Stimulated activated CD4-positive, alpha-beta T cell treated with anti-CD3 and anti-CD28 coated beads, Interleukin-4, amount 100 ng/mL, for 1 hour (primary cell): ENCODE results near the gene SMAD7.
"Not testable (repeated sequence)": the region's sequence is repeated elsewhere in the genome, so short reads cannot be mapped to it uniquely, and the experiment has no call there.

ENCODE experiments used
- DNase-seq: peaks from one replicate; pipeline ENCODE4 v3.0.0-alpha.2; 2020

Gene SMAD7

DNA sequence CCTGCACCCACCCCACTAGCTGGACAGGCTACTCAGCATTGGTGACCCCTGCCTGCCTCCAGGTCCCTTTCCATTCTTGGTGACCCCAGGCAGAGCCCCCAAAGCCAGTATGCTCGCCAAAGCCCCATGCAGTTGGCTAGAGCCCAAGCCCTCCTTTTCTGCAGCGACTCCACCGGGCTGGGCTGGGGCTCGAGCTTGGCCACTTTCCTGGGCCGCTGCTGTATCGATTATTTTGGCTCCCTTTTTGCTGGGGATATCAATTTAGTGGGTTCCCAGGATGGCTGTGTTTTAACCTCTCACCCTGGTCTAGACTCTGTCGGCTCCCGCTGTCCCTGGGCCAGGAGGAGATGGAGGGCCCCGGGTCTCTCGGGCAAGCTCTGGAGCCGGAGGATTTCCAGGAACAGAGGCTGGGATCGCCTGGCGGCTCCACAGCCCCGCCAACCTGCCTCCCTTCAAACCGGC lies 76.0 kb downstream of the SMAD7 start:
- DNase-seq: no peak

DNA sequence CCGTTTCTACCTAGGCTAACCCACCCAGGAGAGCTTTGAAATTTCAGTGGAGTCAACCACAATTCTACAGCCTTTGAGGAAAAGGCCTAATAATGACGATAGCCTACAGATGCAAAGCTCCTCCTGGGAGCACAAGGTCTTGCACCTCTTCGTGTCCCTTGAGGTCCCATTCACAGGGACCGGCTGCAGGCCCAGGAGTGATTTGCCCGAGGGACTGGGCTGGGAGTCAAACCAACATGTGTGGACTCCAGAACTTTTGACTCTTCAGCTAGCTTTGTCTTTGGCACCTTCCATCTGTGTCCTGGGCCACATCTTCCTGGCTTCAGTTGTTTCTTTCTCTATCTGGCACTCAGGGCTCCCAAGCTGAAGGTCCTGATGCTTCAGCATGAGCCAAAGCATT lies 76.5 kb downstream of the SMAD7 start:
- DNase-seq: no peak

DNA sequence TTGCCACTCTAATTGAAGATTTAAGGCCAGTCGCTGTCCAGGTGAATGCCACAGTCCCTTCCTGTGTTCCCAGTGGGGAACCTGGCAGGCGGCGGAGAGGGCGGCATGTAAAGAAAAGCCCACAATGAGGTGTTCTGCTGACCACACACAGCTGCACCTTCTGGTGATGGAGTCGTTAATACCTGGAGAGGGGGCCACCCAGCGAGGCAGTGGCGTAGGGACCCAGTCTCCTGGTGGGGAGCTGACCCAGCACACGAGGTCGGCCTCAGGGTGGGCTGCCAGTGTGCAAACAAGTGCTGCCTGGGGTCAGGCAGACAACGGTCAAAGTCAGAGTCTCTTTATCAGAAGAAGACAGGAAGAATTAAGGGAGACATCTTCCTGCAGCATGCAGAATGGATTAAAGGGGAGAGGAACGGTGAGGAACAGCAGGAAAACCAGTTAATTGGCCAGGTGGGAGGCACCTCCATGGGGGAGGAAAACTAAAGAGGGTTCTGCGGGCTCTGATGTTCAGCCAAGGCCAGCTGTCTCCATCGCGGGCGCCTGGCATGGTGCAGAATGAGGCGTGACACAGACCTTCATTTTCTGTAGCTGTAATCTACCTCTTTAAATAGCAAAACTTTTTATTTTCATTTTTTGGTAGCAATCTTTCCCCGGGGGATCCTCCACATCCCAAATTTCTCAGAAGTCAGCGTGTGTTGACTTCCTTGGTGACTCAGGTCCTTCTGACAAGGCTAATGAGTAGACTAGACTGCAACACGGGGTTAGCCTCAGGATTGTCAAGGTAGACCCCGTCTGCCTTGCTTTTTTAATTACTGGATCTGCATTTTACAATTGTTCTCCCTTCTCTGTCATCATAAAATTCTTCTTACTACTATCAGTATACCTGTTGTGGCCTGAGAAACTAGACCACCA lies 78.3 kb downstream of the SMAD7 start:
- DNase-seq: no peak

DNA sequence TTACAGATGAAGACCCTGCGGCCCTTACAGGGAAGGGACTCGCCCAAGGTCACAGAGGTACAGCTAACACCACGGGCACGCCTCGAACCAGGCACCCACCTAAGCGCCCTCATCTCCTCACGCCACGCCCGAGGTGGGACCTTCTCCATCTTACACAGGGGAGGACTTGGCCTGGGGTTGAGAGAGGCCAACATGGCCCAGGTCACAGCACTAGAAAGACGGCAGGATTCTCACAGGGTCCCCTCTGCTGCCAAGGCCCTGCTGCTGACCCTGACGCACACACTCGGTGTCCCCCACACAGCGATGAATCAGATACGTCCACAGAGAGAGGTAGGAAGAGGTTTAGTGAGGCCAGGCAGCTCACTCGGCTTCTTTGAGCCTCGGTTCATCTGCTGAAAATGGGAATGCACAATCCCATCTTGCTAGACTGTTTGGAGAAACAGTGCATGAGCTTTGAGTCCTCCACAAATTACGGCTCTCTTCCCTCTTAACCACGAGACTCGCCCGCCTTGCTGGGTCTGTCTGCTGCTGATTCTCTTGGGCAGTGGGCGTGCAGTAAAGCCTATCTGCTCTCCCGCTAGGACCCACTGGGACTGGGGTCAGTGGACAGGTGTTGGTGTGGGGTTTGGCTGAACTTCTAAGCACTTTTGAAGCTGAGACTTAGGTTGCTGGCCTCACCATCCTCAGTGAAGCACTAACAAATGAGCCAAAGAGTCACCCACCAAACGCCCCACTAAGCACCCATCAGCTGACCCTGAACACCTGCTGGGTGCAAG lies 79.2 kb downstream of the SMAD7 start:
- no peak for DNase-seq

DNA sequence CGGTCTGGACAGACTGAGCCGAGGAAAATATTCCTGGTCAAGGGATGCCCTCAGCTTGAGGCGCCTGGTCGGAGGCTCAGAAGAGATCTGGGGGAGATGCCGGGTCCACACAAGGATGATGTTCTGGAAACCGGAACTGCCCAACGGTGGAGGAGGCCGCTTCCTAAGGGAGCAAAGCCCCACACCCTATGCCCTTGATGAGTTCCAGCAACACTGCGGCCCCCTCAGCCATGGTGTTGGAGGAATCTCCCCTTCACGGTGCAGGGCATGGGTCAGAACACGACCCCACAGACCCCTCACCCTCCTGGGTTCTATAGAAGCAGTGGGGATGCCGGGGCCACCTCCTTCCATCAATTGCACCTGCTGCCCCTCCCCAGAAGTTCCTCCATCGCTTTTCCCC lies 79.8 kb downstream of the SMAD7 start:
- DNase-seq: not testable (repeated sequence)
